Stimulated activated CD8-positive, alpha-beta memory T cell treated with anti-CD3 and anti-CD28 coated beads, Interleukin-4, amount 100 ng/mL, for 4 hours (primary cell): ENCODE data around the gene CDC123.
"Not testable (repeated sequence)": the region's sequence is repeated elsewhere in the genome, so short reads cannot be mapped to it uniquely, and the experiment has no call there.

Experiments used
- DNase-seq, 2 donors: peaks; one replicate each; pipeline ENCODE4 v3.0.0-alpha.2; 2020; ENCODE audit warnings: low read depth in 2 of 2, low spot score in 1 of 2

CDC123 gene

GRCh38 chr10:12195603-12196506, at the start of gene CDC123, which contains the start of gene NUDT5:
TSS of gene CDC123 (plus strand) at chr10:12196188. CDS start at chr10:12196246, 58 bp downstream.
TSS of gene NUDT5 (minus strand) at chr10:12195891. CDS start at chr10:12186291, 9,600 bp downstream.
- peak; percentile 58 to 61 for DNase-seq

- no peak for DNase-seq
These were observed 45.8 kb upstream of the CDC123 start for GRCh38 chr10:12150163-12150562.

- DNase-seq = no peak
These were observed 41.5 kb upstream of the CDC123 start for GRCh38 chr10:12154516-12154915.

GRCh38 chr10:12156367-12157123, 39.4 kb upstream of the CDC123 start:
- no peak for DNase-seq

- DNase-seq = no peak
These were observed 37.9 kb upstream of the CDC123 start for GRCh38 chr10:12158111-12158510.

- DNase-seq = no peak
These were observed 35.3 kb upstream of the CDC123 start for GRCh38 chr10:12160664-12161063.

- no peak for DNase-seq
These were observed 33.1 kb upstream of the CDC123 start for GRCh38 chr10:12162927-12163326.

- no peak for DNase-seq
These were observed 31.9 kb upstream of the CDC123 start for GRCh38 chr10:12164085-12164484.

- no peak for DNase-seq
These were observed 31.0 kb upstream of the CDC123 start for GRCh38 chr10:12165036-12165435.

GRCh38 chr10:12165999-12166775, 29.8 kb upstream of the CDC123 start:
- DNase-seq = no peak

GRCh38 chr10:12171512-12171911, 24.5 kb upstream of the CDC123 start:
- DNase-seq = not testable (repeated sequence)

GRCh38 chr10:12177642-12178041, 18.3 kb upstream of the CDC123 start:
- no peak for DNase-seq

- no peak for DNase-seq
These were observed 16.3 kb upstream of the CDC123 start for GRCh38 chr10:12179606-12180170.

GRCh38 chr10:12180221-12180974, 15.6 kb upstream of the CDC123 start:
- no peak for DNase-seq

- DNase-seq = peak; percentile 21 to 60
These were observed 14.8 kb upstream of the CDC123 start for GRCh38 chr10:12181065-12181775.

- no peak for DNase-seq
These were observed 11.8 kb upstream of the CDC123 start for GRCh38 chr10:12184165-12184564.

- no peak for DNase-seq
These were observed 9.7 kb upstream of the CDC123 start for GRCh38 chr10:12186323-12186722.

- no peak for DNase-seq
These were observed 8.6 kb upstream of the CDC123 start for GRCh38 chr10:12187321-12187905.

- DNase-seq = no peak
These were observed 7.3 kb upstream of the CDC123 start for GRCh38 chr10:12188656-12189055.
